Measurements from ENCODE around the gene CD2AP.
A peak's percentile ranks its signal among the peaks of the same experiment; 100 is the strongest.

GRCh38 chr6:47447722-47448121 lies 29.9 kb upstream of the CD2AP start:
- peak; percentile 12 to 14 for TF ChIP-seq RAD21 (IDR thresholded peaks at IDR 0.05)
- TF ChIP-seq CTCF (IDR thresholded peaks at IDR 0.05; ENCODE audit: low read depth, low read length, missing input control), result no peak
- no peak for TF ChIP-seq TAF1 (conservative IDR thresholded peaks at IDR 0.05)
- peak; percentile 36 for TF ChIP-seq SP1 (IDR thresholded peaks at IDR 0.05)
- TF ChIP-seq FOXA1 (IDR thresholded peaks at IDR 0.05), result peak; percentile 47
- TF ChIP-seq REST (IDR thresholded peaks at IDR 0.05), result peak; percentile 33
- peak; percentile 17 for TF ChIP-seq YY1 (IDR thresholded peaks at IDR 0.05)
- TF ChIP-seq RXRA (IDR thresholded peaks at IDR 0.05), result peak; percentile 20 to 56
- TF ChIP-seq JUND (IDR thresholded peaks at IDR 0.05), result peak in 1 of 2 donors; percentile 75

All from liver (tissue), 3 donors.